Activated CD8-positive, alpha-beta memory T cell treated with anti-CD3 and anti-CD28 coated beads for 36 hours (primary cell): ENCODE data around the gene NOL8. TPM values are rescaled to one million over a fixed set of nuclear protein-coding genes. Genes with fewer than 3 reads are reported as not detected.

Source experiments
- CTCF ChIA-PET: fragments of 350-600 bp; sonication (Branson Sonifier 250); formaldehyde crosslinking; loops from one replicate; lab custom pipeline; 2021; ENCODE audit warnings: antibody characterized with exemption; lab: Charles Lee
- POLR2A ChIA-PET: fragments of 350-600 bp; sonication (Branson Sonifier 250); formaldehyde crosslinking; loops from one replicate; lab custom pipeline; 2021; ENCODE audit warnings: antibody characterized with exemption; lab: Charles Lee
- total RNA-seq, 2 experiments: library from RNA; stranded (reverse); gene quantifications; one replicate each; pipeline ENCODE4 v1.2.3, GENCODE V29; 2021

The NOL8 gene
- total RNA-seq, 2 experiments from 2014 or later, result 64.1 to 65.6 TPM

GRCh38 chr9:92279302-92279701 is 45.8 kb downstream of the NOL8 start:
- ChIA-PET POLR2A (interaction anchor here (0.6 kb wide), 1 partner anchor 17 kb away, joined by 3 read pairs; no protein-coding TSS in a partner anchor), CTCF (interaction anchor here (1.0 kb wide), 1 partner anchor 11 kb away, joined by 4 read pairs; no protein-coding TSS in a partner anchor)

DNA sequence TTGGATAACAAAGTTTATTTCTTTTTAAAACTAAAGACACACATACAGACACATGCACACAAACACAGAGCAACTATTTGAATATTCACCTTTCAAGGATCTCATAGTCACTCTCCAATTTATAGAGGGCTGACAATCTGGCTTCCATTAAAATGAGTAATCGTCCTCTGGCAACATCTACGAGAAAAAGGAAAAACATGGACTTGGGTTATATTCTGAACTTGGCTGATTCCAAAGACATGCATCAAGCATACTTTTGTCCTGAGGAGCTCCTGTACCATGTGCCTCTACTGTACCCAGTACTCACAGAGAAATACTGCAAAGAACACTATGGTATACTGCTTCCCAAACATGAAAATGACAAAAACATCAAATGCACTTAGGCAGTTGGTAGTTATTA is 47.0 kb downstream of the NOL8 start:
- POLR2A ChIA-PET, result no interaction called here

DNA sequence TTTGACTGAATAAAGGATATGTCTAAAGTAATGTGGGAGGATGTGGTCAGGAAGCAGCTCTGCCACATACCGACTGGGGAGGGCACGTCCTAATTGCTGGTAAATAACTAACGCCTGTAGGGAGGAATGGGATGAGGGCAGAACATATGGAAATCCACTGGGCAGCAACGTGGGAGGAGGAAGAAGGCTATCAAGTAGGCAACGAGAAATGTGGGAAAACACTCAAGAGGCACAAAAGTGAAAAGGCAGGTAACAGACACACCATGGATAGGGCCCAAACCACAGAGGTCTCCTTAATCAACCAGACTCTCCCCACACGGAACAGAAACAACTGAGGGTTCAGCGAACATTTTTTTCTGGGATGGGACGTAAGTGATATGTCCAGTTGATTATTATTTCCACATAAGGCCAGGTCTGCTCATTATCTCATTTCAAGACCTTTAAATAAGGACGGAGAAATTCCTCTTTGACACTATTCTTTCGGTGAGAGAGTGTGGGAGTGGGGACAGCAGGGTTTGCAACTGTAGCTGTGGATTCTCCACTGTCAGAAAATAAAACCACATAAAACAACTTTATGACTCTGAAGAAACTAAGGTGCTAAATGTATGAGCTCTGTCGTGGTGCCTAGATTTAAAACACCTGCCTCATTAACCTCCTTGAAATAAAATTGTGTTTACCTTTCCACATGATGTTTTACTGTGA is 48.7 kb downstream of the NOL8 start:
- ChIA-PET POLR2A (interaction anchor here (0.6 kb wide), 1 partner anchor 28 kb away, joined by 3 read pairs; no protein-coding TSS in a partner anchor), CTCF (no interaction called here)

More for the DNA sequence above, 47.0 kb downstream of the NOL8 start:
- CTCF ChIA-PET, result interaction anchor here (1.0 to 1.1 kb wide), 2 partner anchors 10 to 65 kb away, joined by 3 to 4 read pairs; no protein-coding TSS in a partner anchor

- POLR2A ChIA-PET, result interaction anchor here (0.5 kb wide), 1 partner anchor 20 kb away, joined by 3 read pairs; no protein-coding TSS in a partner anchor
- CTCF ChIA-PET, result interaction anchor here (0.7 kb wide), 1 partner anchor 12 kb away, joined by 3 read pairs; no protein-coding TSS in a partner anchor
Measured at GRCh38 chr9:92275541-92275940, 49.6 kb downstream of the NOL8 start.

GRCh38 chr9:92270511-92270910 is 54.6 kb downstream of the NOL8 start:
- ChIA-PET CTCF (no interaction called here), POLR2A (no interaction called here)

DNA sequence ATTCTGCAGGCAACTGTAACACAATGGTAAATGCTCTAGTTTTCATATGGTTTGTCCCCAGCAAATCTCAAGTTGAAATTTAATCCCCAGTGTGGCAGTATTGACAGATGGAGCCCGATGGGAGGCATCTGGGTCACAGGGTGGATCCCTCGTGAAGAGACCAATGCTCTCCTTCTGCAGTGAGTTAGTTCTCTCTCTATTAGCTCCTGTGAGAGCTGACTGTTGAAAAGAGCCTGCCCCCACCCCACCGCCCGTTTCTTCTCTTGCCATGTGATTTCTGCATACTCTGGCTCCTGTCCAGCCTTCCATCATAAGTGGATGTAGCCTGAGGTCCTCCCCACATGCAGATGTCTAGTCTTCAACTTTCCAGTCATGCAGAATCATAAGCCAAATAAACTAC is 58.7 kb downstream of the NOL8 start:
- CTCF ChIA-PET, result no interaction called here
- POLR2A ChIA-PET, result no interaction called here

DNA sequence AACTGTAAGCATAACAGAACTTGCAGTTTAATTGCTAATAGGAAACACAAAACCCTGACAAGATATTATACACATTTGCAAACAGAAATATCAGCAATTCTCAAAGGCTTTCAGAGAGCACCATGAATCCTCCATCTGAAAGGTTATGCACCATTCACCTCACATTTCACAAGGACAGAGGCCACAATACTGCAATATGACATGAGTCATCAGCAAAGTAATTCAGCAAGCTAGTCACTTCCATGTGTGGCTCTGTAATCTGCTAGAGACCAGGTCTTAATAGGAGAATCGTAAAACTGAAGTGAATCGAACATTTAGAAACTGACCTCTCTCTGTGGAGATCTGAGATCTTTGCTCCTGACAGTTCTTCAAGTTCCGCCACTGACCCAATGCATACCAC is 60.0 kb downstream of the NOL8 start:
- CTCF ChIA-PET, result interaction anchor here (1.4 kb wide), 1 partner anchor 14 kb away, joined by 3 read pairs; no protein-coding TSS in a partner anchor
- POLR2A ChIA-PET, result no interaction called here

DNA sequence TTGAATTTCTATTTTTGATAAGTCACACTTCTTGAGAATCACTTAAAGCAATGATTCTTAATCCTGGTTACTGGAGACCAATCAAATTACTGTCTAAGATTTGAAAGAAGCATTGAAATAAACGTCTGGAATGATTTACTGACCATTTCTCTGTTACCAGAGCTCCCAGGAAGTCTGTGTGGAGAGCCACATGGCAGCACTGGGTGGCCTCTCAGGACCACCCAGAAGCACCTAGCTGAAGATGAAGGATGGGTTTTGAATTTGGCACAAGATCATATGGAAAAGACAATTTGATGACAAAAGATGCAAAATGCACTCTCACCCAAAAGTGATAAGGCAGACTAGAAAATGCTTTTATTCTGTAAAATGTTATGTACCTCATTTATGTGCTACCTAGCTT is 62.0 kb downstream of the NOL8 start:
- POLR2A ChIA-PET, result no interaction called here
- CTCF ChIA-PET, result interaction anchor here (1.6 kb wide), 1 partner anchor 11 kb away, joined by 3 read pairs; no protein-coding TSS in a partner anchor

DNA sequence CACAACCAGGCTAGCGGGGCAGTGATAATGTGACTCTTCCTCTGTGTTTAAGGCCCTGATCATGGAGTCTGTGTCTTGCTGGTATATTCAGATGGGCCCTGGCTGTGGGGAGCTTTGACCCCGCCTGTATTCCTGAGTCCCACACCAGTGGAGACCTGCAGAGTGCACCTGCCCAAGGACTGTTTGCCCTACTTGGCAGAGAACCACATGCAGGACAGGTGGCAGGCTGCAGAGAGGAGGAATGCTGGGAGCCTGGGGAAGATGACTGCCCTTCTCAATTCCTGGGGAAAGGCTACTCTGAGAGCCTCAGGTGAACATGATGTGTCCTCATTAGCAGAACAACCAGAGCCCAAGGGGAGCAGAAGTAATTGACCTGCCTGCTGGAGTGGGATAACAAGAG is 67.8 kb downstream of the NOL8 start:
- CTCF ChIA-PET, result no interaction called here
- POLR2A ChIA-PET, result no interaction called here

DNA sequence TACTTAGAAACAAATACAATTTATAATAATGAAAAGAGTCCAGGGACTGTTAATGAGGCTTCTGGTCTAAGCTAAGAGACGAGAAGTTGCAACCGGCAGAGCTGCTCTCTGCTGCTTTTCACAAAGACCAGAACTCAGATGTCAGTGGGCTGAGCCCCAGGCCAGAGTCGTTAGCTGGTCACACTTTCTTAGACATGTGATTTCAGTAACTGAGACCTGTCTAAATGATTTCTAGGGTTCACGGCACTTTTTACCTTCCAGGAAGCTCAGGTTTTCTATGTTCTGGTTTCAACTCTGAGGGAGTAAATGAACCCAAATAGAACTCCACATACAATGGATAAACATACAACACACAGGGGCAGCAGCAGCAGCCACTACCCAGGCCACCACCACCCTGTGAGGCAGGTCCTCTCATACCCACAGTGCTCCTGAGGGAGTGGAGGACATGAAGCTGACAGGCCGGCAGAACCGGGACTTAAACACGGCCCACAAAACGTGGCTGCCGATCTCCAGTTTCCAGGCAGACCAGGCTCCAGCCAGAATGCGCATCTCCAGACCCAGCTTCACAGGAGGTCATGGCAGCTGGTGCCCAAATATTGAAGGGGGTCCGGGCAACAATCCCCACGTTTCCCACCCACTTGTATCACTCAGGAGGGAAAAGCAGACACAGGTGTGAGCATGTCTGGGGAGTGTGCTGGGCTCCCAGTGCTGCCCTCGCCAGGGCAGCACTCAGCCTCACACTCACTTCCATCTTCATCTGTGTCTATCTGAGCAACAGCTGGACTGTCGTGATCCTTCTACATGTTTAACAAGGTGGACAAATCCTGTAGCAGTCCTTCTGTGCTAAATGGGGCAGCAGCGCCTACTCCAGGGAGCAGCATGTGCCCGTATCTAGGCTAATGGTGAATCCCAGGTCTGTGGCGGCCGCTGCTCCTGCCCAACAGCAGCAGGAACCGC is 70.5 kb downstream of the NOL8 start:
- ChIA-PET CTCF (interaction anchor here (0.5 kb wide), 1 partner anchor 870 kb away, joined by 3 read pairs; no protein-coding TSS in a partner anchor), POLR2A (no interaction called here)

- CTCF ChIA-PET, result interaction anchor here (0.5 kb wide), 1 partner anchor 19 kb away, joined by 3 read pairs; no protein-coding TSS in a partner anchor
Measured at GRCh38 chr9:92253656-92254055, 71.5 kb downstream of the NOL8 start.

DNA sequence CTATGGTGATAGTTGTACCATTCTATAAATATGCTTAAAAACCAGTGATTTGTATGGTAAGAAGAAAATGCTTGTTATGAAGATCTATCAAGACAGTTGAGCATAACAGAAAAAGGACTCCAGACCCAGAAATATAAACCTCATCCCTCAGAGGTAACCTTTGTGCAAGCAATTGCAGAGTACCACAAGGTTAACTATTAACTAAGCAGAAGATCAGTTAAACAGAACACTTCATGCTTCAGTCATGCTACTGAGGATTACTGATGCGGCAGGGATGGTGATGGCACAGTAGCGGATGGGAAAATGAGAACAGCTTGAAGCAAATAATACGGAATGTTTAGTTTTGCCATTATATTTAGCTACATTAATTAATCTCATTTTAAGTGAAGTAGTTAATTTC is 77.2 kb downstream of the NOL8 start:
- POLR2A ChIA-PET, result interaction anchor here (0.6 kb wide), 1 partner anchor 25 kb away, joined by 6 read pairs; no protein-coding TSS in a partner anchor
- CTCF ChIA-PET, result no interaction called here

More at GRCh38 chr9:92253656-92254055, 71.5 kb downstream of the NOL8 start:
- POLR2A ChIA-PET, result no interaction called here

Other genes starting within 250 kb of the NOL8 start
- 10 to 100 TPM; 58.7 to 61.3 TPM for gene SPTLC1, start 209.9 kb downstream of the NOL8 start, total RNA-seq
- 100 to 1,000 TPM; 266 to 275 TPM for gene IARS1, start 31.7 kb downstream of the NOL8 start, total RNA-seq
- 10 to 100 TPM; 21.5 to 23.8 TPM for gene CENPP, start 603 bp upstream of the NOL8 start, total RNA-seq
- not detected for gene OGN, start 79.2 kb upstream of the NOL8 start, total RNA-seq
- gene OMD, start 99.1 kb upstream of the NOL8 start, total RNA-seq, result not detected
- gene ASPN, start 157.2 kb upstream of the NOL8 start, total RNA-seq, result not detected
- not detected for gene ECM2, start 210.6 kb upstream of the NOL8 start, total RNA-seq